ENCODE measurements around the gene P2RY4.
A peak's percentile ranks its signal among the peaks of the same experiment; 100 is the strongest.
"Not testable (repeated sequence)": the region's sequence is repeated elsewhere in the genome, so short reads cannot be mapped to it uniquely, and the experiment has no call there.

P2RY4 gene

DNA sequence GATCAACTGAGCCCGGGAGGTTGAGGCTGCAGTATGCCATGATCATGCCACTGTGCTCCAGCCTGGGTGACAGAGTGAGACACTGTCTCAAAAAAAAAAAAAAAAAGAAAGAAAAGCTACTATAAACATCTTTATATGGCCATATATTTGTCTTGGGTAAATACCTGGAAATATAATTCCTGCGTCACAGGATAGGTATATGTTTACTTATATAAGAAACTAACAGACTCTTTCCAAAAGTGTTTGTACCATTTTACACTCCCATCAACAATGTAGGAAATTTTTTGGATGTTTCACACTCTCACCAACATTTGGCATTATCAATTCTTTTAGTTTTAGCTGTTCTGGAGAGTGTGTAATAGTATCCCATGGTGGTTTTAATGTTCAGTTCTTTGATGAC is 12.8 kb downstream of the P2RY4 start:
- DNase-seq (ENCODE audit: low read depth in 2 of 2): no peak
- H3K4me3 ChIP-seq (replicated peaks in 1 of 2; ENCODE audit: low read depth in 2 of 2, low read length in 2 of 2): no peak overlapping the region
- TF ChIP-seq, protein P1, sequence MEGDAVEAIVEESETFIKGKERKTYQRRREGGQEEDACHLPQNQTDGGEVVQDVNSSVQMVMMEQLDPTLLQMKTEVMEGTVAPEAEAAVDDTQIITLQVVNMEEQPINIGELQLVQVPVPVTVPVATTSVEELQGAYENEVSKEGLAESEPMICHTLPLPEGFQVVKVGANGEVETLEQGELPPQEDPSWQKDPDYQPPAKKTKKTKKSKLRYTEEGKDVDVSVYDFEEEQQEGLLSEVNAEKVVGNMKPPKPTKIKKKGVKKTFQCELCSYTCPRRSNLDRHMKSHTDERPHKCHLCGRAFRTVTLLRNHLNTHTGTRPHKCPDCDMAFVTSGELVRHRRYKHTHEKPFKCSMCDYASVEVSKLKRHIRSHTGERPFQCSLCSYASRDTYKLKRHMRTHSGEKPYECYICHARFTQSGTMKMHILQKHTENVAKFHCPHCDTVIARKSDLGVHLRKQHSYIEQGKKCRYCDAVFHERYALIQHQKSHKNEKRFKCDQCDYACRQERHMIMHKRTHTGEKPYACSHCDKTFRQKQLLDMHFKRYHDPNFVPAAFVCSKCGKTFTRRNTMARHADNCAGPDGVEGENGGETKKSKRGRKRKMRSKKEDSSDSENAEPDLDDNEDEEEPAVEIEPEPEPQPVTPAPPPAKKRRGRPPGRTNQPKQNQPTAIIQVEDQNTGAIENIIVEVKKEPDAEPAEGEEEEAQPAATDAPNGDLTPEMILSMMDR (IDR thresholded peaks at IDR 0.05; ENCODE audit: low read depth, low read length): no peak

DNA sequence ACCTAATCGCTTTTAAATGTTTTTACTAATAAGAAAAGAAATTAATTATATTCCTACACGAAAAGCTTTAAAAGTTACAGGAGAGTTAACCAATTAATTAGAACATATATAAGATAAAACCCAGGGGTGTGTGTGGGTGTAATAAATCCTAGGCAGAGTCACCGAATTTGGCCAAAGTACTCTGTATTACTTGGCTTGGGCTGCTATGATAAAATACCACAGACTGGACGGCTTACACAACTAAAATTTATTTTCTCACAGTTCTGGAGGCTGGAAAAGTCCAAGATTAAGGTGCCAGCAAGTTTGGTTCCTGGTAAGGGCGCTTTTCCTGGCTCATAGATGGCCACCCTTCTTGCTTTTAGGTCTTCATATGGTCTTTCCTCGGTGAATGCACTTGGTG is 15.1 kb downstream of the P2RY4 start:
- DNase-seq (ENCODE audit: low read depth in 2 of 2): no peak
- TF ChIP-seq, protein P1 (IDR thresholded peaks at IDR 0.05; ENCODE audit: low read depth, low read length): no peak
- no peak overlapping the region for H3K4me3 ChIP-seq (replicated peaks in 1 of 2; ENCODE audit: low read depth in 2 of 2, low read length in 2 of 2)

DNA sequence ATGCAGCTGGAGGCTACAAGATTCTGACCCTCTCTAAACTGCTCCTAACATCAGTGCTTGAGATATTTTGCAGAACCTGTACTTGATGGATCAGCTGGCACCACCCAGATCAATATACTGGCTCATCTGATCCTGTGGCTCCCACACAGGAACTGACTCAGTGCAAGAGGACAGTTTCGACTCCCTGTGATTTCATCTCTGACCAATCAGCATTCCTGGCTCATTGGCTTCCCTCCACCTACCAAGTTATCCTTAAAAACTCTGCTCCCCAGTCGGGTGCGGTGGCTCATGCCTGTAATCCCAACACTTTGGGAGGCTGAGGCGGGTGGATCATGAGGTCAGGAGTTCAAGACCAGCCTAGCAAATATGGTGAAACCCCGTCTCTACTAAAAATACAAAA is 16.4 kb downstream of the P2RY4 start:
- not testable (repeated sequence) for H3K4me3 ChIP-seq (replicated peaks in 1 of 2; ENCODE audit: low read depth in 2 of 2, low read length in 2 of 2)
- peak in 1 of 2 donors; percentile 22 for DNase-seq (ENCODE audit: low read depth in 2 of 2)

DNA sequence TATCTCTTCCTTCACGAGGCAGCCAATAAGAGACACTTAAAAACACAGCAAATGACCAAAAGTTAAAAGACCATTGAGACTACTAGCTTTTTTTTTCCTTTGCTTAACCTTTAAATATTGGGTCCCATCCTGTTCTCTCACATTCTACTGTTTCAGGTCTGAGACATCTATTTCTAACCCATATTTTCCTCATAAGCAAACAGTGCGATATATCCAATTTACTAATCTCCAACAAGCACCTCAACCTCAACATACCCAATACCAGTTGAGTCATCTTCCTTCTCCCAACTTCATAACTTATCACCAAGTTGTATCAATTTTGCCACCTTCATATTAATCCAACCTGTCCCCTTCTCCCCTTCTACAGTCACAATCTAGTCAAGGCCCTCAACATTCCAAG is 18.5 kb downstream of the P2RY4 start:
- no peak for DNase-seq (ENCODE audit: low read depth in 2 of 2)
- no peak overlapping the region for H3K4me3 ChIP-seq (replicated peaks in 1 of 2; ENCODE audit: low read depth in 2 of 2, low read length in 2 of 2)
- TF ChIP-seq, protein P1 (IDR thresholded peaks at IDR 0.05; ENCODE audit: low read depth, low read length): no peak

DNA sequence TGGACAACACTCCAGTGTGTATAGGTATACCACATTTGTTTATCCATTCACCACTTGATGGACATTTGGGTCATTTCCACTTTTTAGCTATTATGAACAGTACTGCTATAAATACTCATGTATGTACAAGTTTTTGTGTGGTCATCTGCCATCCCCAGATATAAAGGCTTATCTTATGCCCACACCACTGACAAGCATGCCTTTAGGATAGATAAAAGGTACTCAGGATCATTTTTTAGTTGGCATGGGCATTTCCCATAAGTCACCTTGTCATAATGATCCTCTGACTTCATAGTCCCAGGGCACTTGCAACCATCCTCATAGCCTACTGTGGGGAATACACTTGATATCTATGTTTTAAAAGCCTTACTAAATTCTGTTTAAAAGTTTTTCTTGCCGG is 19.3 kb downstream of the P2RY4 start:
- H3K4me3 ChIP-seq (replicated peaks in 1 of 2; ENCODE audit: low read depth in 2 of 2, low read length in 2 of 2): no peak overlapping the region
- DNase-seq (ENCODE audit: low read depth in 2 of 2): no peak
- TF ChIP-seq, protein P1 (IDR thresholded peaks at IDR 0.05; ENCODE audit: low read depth, low read length): no peak

DNA sequence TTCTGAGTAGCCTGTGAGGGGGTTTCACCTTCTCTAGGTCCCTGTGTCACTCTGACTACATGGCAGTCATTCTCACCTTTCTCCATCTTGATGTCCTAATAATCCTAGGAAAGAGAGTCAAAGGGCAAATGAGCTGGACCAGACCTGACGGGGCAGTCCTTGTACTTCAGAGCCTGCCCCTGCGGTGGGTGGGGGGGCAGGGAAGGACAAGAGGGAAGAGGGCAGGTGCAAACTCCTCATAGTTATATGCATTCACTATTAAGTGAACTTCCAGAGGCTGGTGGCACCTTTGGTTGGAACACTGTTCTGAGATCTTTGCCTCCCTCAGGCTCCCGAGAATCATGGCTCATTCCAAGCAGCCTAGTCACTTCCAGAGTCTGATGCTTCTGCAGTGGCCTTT is 25.6 kb downstream of the P2RY4 start, which contains the start of gene AWAT1:
TSS of gene AWAT1 (plus strand) at position 301 of the 400 bp plus-strand sequence. CDS start at position 342, 41 bp downstream.
- no peak within 1 kb of the TSS for H3K4me3 ChIP-seq (replicated peaks in 1 of 2; ENCODE audit: low read depth in 2 of 2, low read length in 2 of 2)
- no peak for DNase-seq (ENCODE audit: low read depth in 2 of 2)
- TF ChIP-seq, protein P1 (IDR thresholded peaks at IDR 0.05; ENCODE audit: low read depth, low read length): no peak

DNA sequence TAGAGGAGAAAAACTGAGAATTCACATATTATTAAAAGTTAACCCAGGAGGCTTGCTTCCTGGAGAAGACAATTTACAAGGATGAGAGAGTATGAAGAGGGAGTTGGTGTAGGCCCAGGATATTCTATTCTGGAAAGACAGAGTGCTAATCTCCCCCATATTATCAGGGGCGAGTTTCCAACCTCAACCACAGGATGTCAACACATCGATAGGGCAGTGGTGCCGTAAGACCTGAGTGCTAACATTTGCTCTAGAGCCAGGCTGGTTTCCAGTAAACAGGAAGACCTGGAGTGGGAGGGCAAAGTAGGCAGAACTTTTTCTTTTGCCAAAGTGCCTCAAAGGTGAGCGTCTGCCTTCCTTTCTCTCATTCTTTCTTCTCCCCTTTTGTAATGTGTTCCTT is 28.3 kb downstream of the P2RY4 start:
- DNase-seq (ENCODE audit: low read depth in 2 of 2): peak in 1 of 2 donors; percentile 51
- TF ChIP-seq, protein P1 (IDR thresholded peaks at IDR 0.05; ENCODE audit: low read depth, low read length): no peak
- H3K4me3 ChIP-seq (replicated peaks in 1 of 2; ENCODE audit: low read depth in 2 of 2, low read length in 2 of 2): no peak overlapping the region

Measured in cardiac fibroblast (primary cell).